Measurements from ENCODE around the gene ARHGAP24. TPM values are rescaled to one million over a fixed set of nuclear protein-coding genes. Genes with fewer than 3 reads are reported as not detected.
A peak's percentile ranks its signal among the peaks of the same experiment; 100 is the strongest.

The ARHGAP24 gene
- total RNA-seq, 1 experiment from 2014 or later = 1.3 TPM

DNA sequence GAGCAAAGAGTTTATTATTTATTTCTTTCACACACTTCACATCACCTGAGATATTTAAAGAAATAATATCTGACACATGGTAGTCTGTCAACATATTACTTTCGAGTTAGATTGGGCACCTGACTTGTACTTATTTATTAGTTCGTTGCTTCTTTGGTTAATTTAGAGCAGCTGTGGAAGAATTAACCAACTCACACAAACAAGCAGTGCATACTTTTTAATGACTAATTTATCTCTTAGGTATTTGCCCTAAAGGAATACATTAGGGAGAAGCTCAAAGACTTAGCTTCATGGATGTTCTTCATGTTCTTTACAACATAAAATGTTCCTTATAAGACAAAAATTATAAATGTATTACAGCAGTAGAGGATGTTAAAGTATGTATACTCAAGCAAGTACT lies 242.9 kb downstream of the ARHGAP24 start (continued):
- TF ChIP-seq, protein P1, sequence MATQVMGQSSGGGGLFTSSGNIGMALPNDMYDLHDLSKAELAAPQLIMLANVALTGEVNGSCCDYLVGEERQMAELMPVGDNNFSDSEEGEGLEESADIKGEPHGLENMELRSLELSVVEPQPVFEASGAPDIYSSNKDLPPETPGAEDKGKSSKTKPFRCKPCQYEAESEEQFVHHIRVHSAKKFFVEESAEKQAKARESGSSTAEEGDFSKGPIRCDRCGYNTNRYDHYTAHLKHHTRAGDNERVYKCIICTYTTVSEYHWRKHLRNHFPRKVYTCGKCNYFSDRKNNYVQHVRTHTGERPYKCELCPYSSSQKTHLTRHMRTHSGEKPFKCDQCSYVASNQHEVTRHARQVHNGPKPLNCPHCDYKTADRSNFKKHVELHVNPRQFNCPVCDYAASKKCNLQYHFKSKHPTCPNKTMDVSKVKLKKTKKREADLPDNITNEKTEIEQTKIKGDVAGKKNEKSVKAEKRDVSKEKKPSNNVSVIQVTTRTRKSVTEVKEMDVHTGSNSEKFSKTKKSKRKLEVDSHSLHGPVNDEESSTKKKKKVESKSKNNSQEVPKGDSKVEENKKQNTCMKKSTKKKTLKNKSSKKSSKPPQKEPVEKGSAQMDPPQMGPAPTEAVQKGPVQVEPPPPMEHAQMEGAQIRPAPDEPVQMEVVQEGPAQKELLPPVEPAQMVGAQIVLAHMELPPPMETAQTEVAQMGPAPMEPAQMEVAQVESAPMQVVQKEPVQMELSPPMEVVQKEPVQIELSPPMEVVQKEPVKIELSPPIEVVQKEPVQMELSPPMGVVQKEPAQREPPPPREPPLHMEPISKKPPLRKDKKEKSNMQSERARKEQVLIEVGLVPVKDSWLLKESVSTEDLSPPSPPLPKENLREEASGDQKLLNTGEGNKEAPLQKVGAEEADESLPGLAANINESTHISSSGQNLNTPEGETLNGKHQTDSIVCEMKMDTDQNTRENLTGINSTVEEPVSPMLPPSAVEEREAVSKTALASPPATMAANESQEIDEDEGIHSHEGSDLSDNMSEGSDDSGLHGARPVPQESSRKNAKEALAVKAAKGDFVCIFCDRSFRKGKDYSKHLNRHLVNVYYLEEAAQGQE (IDR thresholded peaks at IDR 0.05; ENCODE audit: low read depth) = no peak
- no peak for TF ChIP-seq JUND (IDR thresholded peaks at IDR 0.05)
- no peak for TF ChIP-seq CBX3 (IDR thresholded peaks at IDR 0.05; ENCODE audit: low read depth)

DNA sequence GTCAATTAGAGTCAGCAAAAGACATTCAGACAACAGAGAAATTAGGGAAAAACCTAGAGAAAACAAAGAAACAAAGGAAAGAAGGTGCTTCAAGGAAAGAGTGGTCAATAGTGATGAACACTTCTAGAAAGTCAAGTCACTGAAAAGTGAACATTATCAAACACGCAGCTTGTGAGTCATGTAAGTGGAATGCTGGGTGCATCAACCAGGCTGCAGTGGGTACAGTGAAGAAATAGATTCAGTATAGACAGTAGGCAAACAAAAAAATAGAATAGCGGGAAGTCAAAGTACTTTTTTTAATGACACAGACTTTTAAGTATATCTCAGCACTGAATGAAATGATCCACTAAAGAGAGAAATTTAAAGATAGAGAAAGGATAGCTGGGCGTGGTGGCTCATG lies 245.8 kb downstream of the ARHGAP24 start:
- BruUV-seq (replicated peaks) = no TSS peak
- Histone ChIP-seq H3K4me2 (ENCODE audit: low read length) (peak overlapping the region; percentile 8; the same call in 1 of the 2 replicates), H3K79me2 (ENCODE audit: insufficient read depth, low read length) (no peaks in the 10 kb centered on the region), H3K9me3 (ENCODE audit: control insufficient read depth in 1 of 2, insufficient read depth in 1 of 2, low read depth in 1 of 2, low read length in 2 of 2) (no peaks in the 10 kb centered on the region), H3K36me3 (ENCODE audit: control insufficient read depth in 1 of 2, insufficient read depth in 2 of 2, low read length in 2 of 2) (no peaks in the 10 kb centered on the region), H3K27me3 (ENCODE audit: insufficient read depth, low read length) (no peaks in the 10 kb centered on the region), H3K9ac (ENCODE audit: low read length) (no peak overlapping the region), H2AFZ (ENCODE audit: low read depth, low read length, poor library complexity, severe bottlenecking) (peak overlapping the region; percentile 16), H3K9me2 (ENCODE audit: insufficient read depth) (no peaks in the 10 kb centered on the region), H3K4me3 (replicated peaks in 1 of 2; ENCODE audit: low read depth in 1 of 2, low read length in 2 of 2) (no peak overlapping the region), H4K20me1 (ENCODE audit: insufficient read depth) (no peaks in the 10 kb centered on the region), H3K4me1 (ENCODE audit: control insufficient read depth in 1 of 2, insufficient read depth in 2 of 2, low read length in 2 of 2) (peaks cover 0 to 7% of the 10 kb centered on the region in 2 experiments; a peak in 2 of 4 replicates), H3K27ac (ENCODE audit: low read depth, low read length) (no peak overlapping the region)
- ChIA-PET CTCF (no interaction called here), RAD21 (ENCODE audit: low non-redundant PET in 1 of 2, low total read pairs in 2 of 2, uncharacterized antibody in 2 of 2, unreplicated experiment in 2 of 2) (no interaction called here), POLR2A (interaction anchor here (0.5 kb wide), 1 partner anchor 22 kb away, joined by 6 read pairs; no protein-coding TSS in a partner anchor)
- intact Hi-C loops (cut with micrococcal nuclease) = no loop called here
- TF ChIP-seq RAD21 (IDR thresholded peaks at IDR 0.05; ENCODE audit: low read depth) (no peak), FOSL1 (IDR thresholded peaks at IDR 0.05; ENCODE audit: low read depth) (peak; percentile 29; the same call in 1 of the 2 replicates)
- ATAC-seq (no peak), DNase-seq (ENCODE audit: low read depth, low spot score) (no peak)
